H9 (cell line): ENCODE data around the gene PHF12. TPM values are rescaled to one million over a fixed set of nuclear protein-coding genes. Genes with fewer than 3 reads are reported as not detected.

Experiments
- DNase-seq: peaks from one replicate; pipeline ENCODE4 v3.0.0-alpha.2; 2017
- H2AFZ ChIP-seq: one replicate; pipeline ENCODE4 v1.6.1; 2013; ENCODE audit warnings: mild to moderate bottlenecking, low read length, control low read depth, moderate library complexity
- H2AK5ac ChIP-seq: 2 replicates; pipeline ENCODE4 v1.6.1; 2013; ENCODE audit warnings: low read length, control low read depth, mixed read lengths; ENCODE audit not compliant: insufficient read length
- H2BK120ac ChIP-seq: one replicate; pipeline ENCODE4 v1.6.1; 2013; ENCODE audit warnings: low read depth, mild to moderate bottlenecking, low read length, control low read depth, inconsistent platforms; ENCODE audit not compliant: poor library complexity, severe bottlenecking
- H2BK12ac ChIP-seq: 2 replicates; pipeline ENCODE4 v1.6.1; 2013; ENCODE audit warnings: low read length, control low read depth, mixed read lengths, low read depth; ENCODE audit not compliant: insufficient read length
- H2BK15ac ChIP-seq: 2 replicates; pipeline ENCODE4 v1.6.1; 2013; ENCODE audit warnings: low read depth, low read length, control low read depth
- H2BK20ac ChIP-seq: one replicate; pipeline ENCODE4 v1.6.1; 2013; ENCODE audit warnings: low read depth, mild to moderate bottlenecking, low read length, control low read depth, inconsistent platforms; ENCODE audit not compliant: poor library complexity, severe bottlenecking
- H2BK5ac ChIP-seq: 2 replicates; pipeline ENCODE4 v1.6.1; 2013; ENCODE audit warnings: low read length, control low read depth, mixed read lengths; ENCODE audit not compliant: insufficient read length
- H3K14ac ChIP-seq: 2 replicates; pipeline ENCODE4 v1.6.1; 2013; ENCODE audit warnings: low read length, control low read depth; ENCODE audit not compliant: insufficient read depth
- H3K18ac ChIP-seq: 2 replicates; pipeline ENCODE4 v1.6.1; 2013; ENCODE audit warnings: low read depth, mild to moderate bottlenecking, mixed read lengths, low read length, control low read depth; ENCODE audit not compliant: insufficient read length
- H3K23ac ChIP-seq: 2 replicates; pipeline ENCODE4 v1.6.1; 2013; ENCODE audit warnings: low read length, control low read depth, mixed read lengths, low read depth; ENCODE audit not compliant: insufficient read length
- H3K23me2 ChIP-seq: 2 replicates; pipeline ENCODE4 v1.6.1; 2013; ENCODE audit warnings: low read depth, mild to moderate bottlenecking, mixed read lengths, low read length, control low read depth; ENCODE audit not compliant: insufficient read length, poor library complexity, severe bottlenecking
- H3K27ac ChIP-seq: 2 replicates; pipeline ENCODE4 v1.5.1; 2013; ENCODE audit warnings: low read length, control low read depth, mixed read lengths, low read depth; ENCODE audit not compliant: insufficient read length
- H3K27me3 ChIP-seq: 2 replicates; pipeline ENCODE4 v1.6.1; 2013; ENCODE audit warnings: low read length, control low read depth, inconsistent platforms; ENCODE audit not compliant: insufficient read depth
- H3K4ac ChIP-seq: 2 replicates; pipeline ENCODE4 v1.6.1; 2013; ENCODE audit warnings: low read depth, mild to moderate bottlenecking, control low read depth, inconsistent platforms, low read length, moderate library complexity
- H3K4me1 ChIP-seq: 2 replicates; pipeline ENCODE4 v1.6.1; 2013; ENCODE audit warnings: low read length, control low read depth, inconsistent platforms; ENCODE audit not compliant: insufficient read depth
- H3K4me2 ChIP-seq: 2 replicates; pipeline ENCODE4 v1.6.1; 2013; ENCODE audit warnings: low read length, control low read depth, mixed read lengths; ENCODE audit not compliant: insufficient read length, insufficient read depth
- H3K56ac ChIP-seq: 2 replicates; pipeline ENCODE4 v1.6.1; 2013; ENCODE audit warnings: low read depth, mild to moderate bottlenecking, mixed read lengths, low read length, control low read depth; ENCODE audit not compliant: insufficient read length
- H3K79me1 ChIP-seq: 2 replicates; pipeline ENCODE4 v1.6.1; 2013; ENCODE audit warnings: low read depth, mild to moderate bottlenecking, moderate library complexity, low read length, control low read depth, inconsistent platforms; ENCODE audit not compliant: insufficient read depth, poor library complexity, severe bottlenecking
- H3K79me2 ChIP-seq: 2 replicates; pipeline ENCODE4 v1.6.1; 2013; ENCODE audit warnings: low read length, control low read depth, inconsistent platforms; ENCODE audit not compliant: insufficient read depth
- H3K9ac ChIP-seq: 2 replicates; pipeline ENCODE4 v1.6.1; 2013; ENCODE audit warnings: low read length, control low read depth, mixed read lengths; ENCODE audit not compliant: insufficient read length; ENCODE audit errors: extremely low read depth
- H3K9me3 ChIP-seq: one replicate; pipeline ENCODE4 v1.6.1; 2013; ENCODE audit warnings: low read depth, low read length, inconsistent platforms; ENCODE audit not compliant: control insufficient read depth
- H3T11ph ChIP-seq: one replicate; pipeline ENCODE4 v1.6.1; 2013; ENCODE audit warnings: mild to moderate bottlenecking, low read length, control low read depth, inconsistent platforms
- H4K20me1 ChIP-seq: one replicate; pipeline ENCODE4 v1.6.1; 2013; ENCODE audit not compliant: control insufficient read depth, insufficient read length, insufficient read depth
- H4K5ac ChIP-seq: 2 replicates; pipeline ENCODE4 v1.6.1; 2013; ENCODE audit warnings: low read depth, mild to moderate bottlenecking, mixed read lengths, low read length, control low read depth; ENCODE audit not compliant: insufficient read length
- H4K8ac ChIP-seq: replicated peaks from 2 replicates; pipeline ENCODE4 v1.6.1; 2013; ENCODE audit warnings: low read length, control low read depth, mixed read lengths, low read depth; ENCODE audit not compliant: insufficient read length
- H4K91ac ChIP-seq: 2 replicates; pipeline ENCODE4 v1.6.1; 2013; ENCODE audit warnings: low read depth, mild to moderate bottlenecking, moderate library complexity, mixed read lengths, low read length, control low read depth; ENCODE audit not compliant: insufficient read length
- H3K27ac Mint-ChIP-seq, 3 experiments: 2 replicates in 2 of 3; 3 replicates in 1 of 3; pipeline ENCODE4 v1.8.0; 2020 to 2021; ENCODE audit warnings: mixed read lengths in 3 of 3, mild to moderate bottlenecking in 1 of 3, moderate library complexity in 1 of 3
- H3K27me3 Mint-ChIP-seq: 2 replicates; pipeline ENCODE4 v1.8.0; 2021; ENCODE audit warnings: low read depth, mild to moderate bottlenecking, moderate library complexity, mixed read lengths
- H3K36me3 Mint-ChIP-seq, 3 experiments: 2 replicates in 2 of 3; 3 replicates in 1 of 3; pipeline ENCODE4 v1.8.0; 2020 to 2021; ENCODE audit warnings: low read depth in 3 of 3, mixed read lengths in 3 of 3; ENCODE audit not compliant: insufficient read depth in 1 of 3
- H3K4me1 Mint-ChIP-seq, 2 experiments: 2 replicates each; pipeline ENCODE4 v1.8.0; 2020; ENCODE audit warnings: mixed read lengths in 2 of 2
- H3K4me3 Mint-ChIP-seq, 2 experiments: 2 replicates in 1 of 2; 3 replicates in 1 of 2; pipeline ENCODE4 v1.8.0; 2020 to 2021; ENCODE audit warnings: mild to moderate bottlenecking in 2 of 2, mixed read lengths in 2 of 2, moderate library complexity in 1 of 2
- H3K9me3 Mint-ChIP-seq, 2 experiments: 2 replicates in 1 of 2; 3 replicates in 1 of 2; pipeline ENCODE4 v1.8.0; 2020; ENCODE audit warnings: mild to moderate bottlenecking in 2 of 2, mixed read lengths in 2 of 2, moderate library complexity in 1 of 2
- CTCF ChIP-seq: fragments of 200-600 bp; sonication (generic); conservative IDR thresholded peaks from 3 replicates; pipeline ENCODE4 v1.8.0; 2021; ENCODE audit warnings: antibody characterized with exemption, mild to moderate bottlenecking
- WGBS: extraction: QIAGEN DNeasy Blood & Tissue Kit; methylation state at CpG from one replicate; pipeline ENCODE4 v1.1.7; 2013; ENCODE audit warnings: missing lambda C conversion rate, low lambda C conversion rate, mixed read lengths; ENCODE audit not compliant: insufficient read length; ENCODE audit errors: extremely low coverage; 5-methylcytosine and 5-hydroxymethylcytosine counted together
- total RNA-seq: library from RNA; stranded (reverse); gene quantifications from 2 replicates; pipeline ENCODE4 v1.2.1, GENCODE V29; 2021

Gene PHF12
- total RNA-seq, 1 experiment from 2014 or later: 62.1 TPM

GRCh38 chr17:28948342-28948741, 3.0 kb downstream of the PHF12 start:
- H3K27ac ChIP-seq: peak overlapping the region; percentile 31
- H3K27me3 Mint-ChIP-seq: no peaks in the 10 kb centered on the region; the same call in 1 of the 2 replicates
- H3K79me1 ChIP-seq: no peaks in the 10 kb centered on the region
- H2BK120ac ChIP-seq: no peak overlapping the region
- H3K9ac ChIP-seq: peak overlapping the region; percentile 83
- no peak overlapping the region for H3K23ac ChIP-seq
- no peaks in the 10 kb centered on the region for H3K27me3 ChIP-seq
- no CpG with 5 or more reads among the region's 4 CpGs for WGBS
- H4K8ac ChIP-seq: no peak overlapping the region
- no peak overlapping the region for H2AFZ ChIP-seq
- no peaks in the 10 kb centered on the region for H4K20me1 ChIP-seq
- H3K79me2 ChIP-seq: peaks cover 54% of the 10 kb centered on the region
- H3K23me2 ChIP-seq: peaks cover 11% of the 10 kb centered on the region
- peaks cover 22% of the 10 kb centered on the region in 2 experiments for H3K4me1 Mint-ChIP-seq
- H3K56ac ChIP-seq: no peak overlapping the region
- H2BK5ac ChIP-seq: no peak overlapping the region
- peak overlapping the region; percentile 91 for H3K4me2 ChIP-seq
- peak overlapping the region; percentile 81 to 99 (median 97); a peak in 6 of 7 replicates for H3K27ac Mint-ChIP-seq
- no peak for TF ChIP-seq CTCF
- no peak overlapping the region for H3T11ph ChIP-seq
- H2BK12ac ChIP-seq: no peak overlapping the region
- H4K5ac ChIP-seq: no peak overlapping the region
- no peak overlapping the region for H3K14ac ChIP-seq
- no peak overlapping the region for H2BK15ac ChIP-seq
- peaks cover 16 to 53% (median 44%) of the 10 kb centered on the region in 3 experiments; a peak in 6 of 7 replicates for H3K36me3 Mint-ChIP-seq
- H3K9me3 Mint-ChIP-seq: no peaks in the 10 kb centered on the region
- H4K91ac ChIP-seq: no peak overlapping the region
- no peak for DNase-seq
- H3K18ac ChIP-seq: no peak overlapping the region
- peak overlapping the region; percentile 92 to 96 for H3K4me3 Mint-ChIP-seq
- H2BK20ac ChIP-seq: no peak overlapping the region
- no peak overlapping the region for H2AK5ac ChIP-seq
- no peak overlapping the region for H3K4ac ChIP-seq
- H3K9me3 ChIP-seq: no peaks in the 10 kb centered on the region
- peaks cover 7% of the 10 kb centered on the region; the same call in 1 of the 2 replicates for H3K4me1 ChIP-seq
